Keratinocyte (primary cell): ENCODE data around the gene ALPI.
"Not testable (repeated sequence)": the region's sequence is repeated elsewhere in the genome, so short reads cannot be mapped to it uniquely, and the experiment has no call there.

Source experiments
- CTCF ChIP-seq, 3 experiments: IDR thresholded peaks in 1 of 3; conservative IDR thresholded peaks in 1 of 3; optimal IDR thresholded peaks in 1 of 3; 2 replicates in 2 of 3; 3 replicates in 1 of 3; pipeline versions ENCODE3 to v1.5.1; 2011; ENCODE audit warnings: low read length in 3 of 3, mild to moderate bottlenecking in 3 of 3, moderate library complexity in 2 of 3, control low read depth in 1 of 3, inconsistent platforms in 1 of 3; ENCODE audit not compliant: insufficient read depth in 2 of 3; ENCODE audit errors: extremely low read depth in 1 of 3
- EZH2 ChIP-seq: IDR thresholded peaks from one replicate; pipeline ENCODE4 v1.6.1; 2012; ENCODE audit warnings: inconsistent platforms, mild to moderate bottlenecking, low read length, moderate library complexity

- not testable (repeated sequence) for TF ChIP-seq CTCF (optimal IDR thresholded peaks at IDR 0.05 in 1 of 3, IDR thresholded peaks at IDR 0.05 in 1 of 3, conservative IDR thresholded peaks at IDR 0.05 in 1 of 3; ENCODE audit: extremely low read depth in 1 of 3, insufficient read depth in 2 of 3, low read length in 3 of 3); EZH2
Observed at GRCh38 chr2:232451645-232452044, 4.3 kb upstream of the ALPI start.
